Activated gamma-delta T cell treated with anti-CD3 and anti-CD28 coated beads, Interleukin-2, amount 50 U/mL, for 16 hours (primary cell): ENCODE measurements around the gene DMRT1.

Source experiments
- DNase-seq: peaks from one replicate; pipeline ENCODE4 v3.0.0-alpha.2; 2020; ENCODE audit warnings: low read depth

The DMRT1 gene

GRCh38 chr9:841371-842209, at the start of gene DMRT1:
DMRT1 (plus strand) TSS chr9:841697; CDS start chr9:841839, 142 bp downstream.
- DNase-seq, result no peak

- DNase-seq, result no peak
These were observed 48.9 kb upstream of the DMRT1 start for GRCh38 chr9:792331-793260.

GRCh38 chr9:794386-794785, 47.1 kb upstream of the DMRT1 start:
- DNase-seq, result no peak

GRCh38 chr9:795869-796268, 45.6 kb upstream of the DMRT1 start:
- DNase-seq, result no peak

- DNase-seq, result no peak
These were observed 40.8 kb upstream of the DMRT1 start for GRCh38 chr9:800591-801150.

GRCh38 chr9:801399-802071, 40.0 kb upstream of the DMRT1 start:
- no peak for DNase-seq

- DNase-seq, result no peak
These were observed 37.5 kb upstream of the DMRT1 start for GRCh38 chr9:804026-804425.

- DNase-seq, result no peak
These were observed 36.3 kb upstream of the DMRT1 start for GRCh38 chr9:805151-805550.

- DNase-seq, result no peak
These were observed 35.0 kb upstream of the DMRT1 start for GRCh38 chr9:806285-807156.

GRCh38 chr9:811106-811531, 30.4 kb upstream of the DMRT1 start:
- no peak for DNase-seq

GRCh38 chr9:818958-819357, 22.5 kb upstream of the DMRT1 start:
- DNase-seq, result no peak

- no peak for DNase-seq
These were observed 14.8 kb upstream of the DMRT1 start for GRCh38 chr9:826500-827280.

GRCh38 chr9:840343-840742, 1.2 kb upstream of the DMRT1 start:
- DNase-seq, result no peak

- DNase-seq, result no peak
These were observed 1.3 kb downstream of the DMRT1 start for GRCh38 chr9:842635-843426.

GRCh38 chr9:843427-843785, 1.9 kb downstream of the DMRT1 start:
- DNase-seq, result no peak

GRCh38 chr9:846852-847251, 5.4 kb downstream of the DMRT1 start:
- DNase-seq, result no peak

- no peak for DNase-seq
These were observed 6.0 kb downstream of the DMRT1 start for GRCh38 chr9:847505-847904.

- no peak for DNase-seq
These were observed 7.9 kb downstream of the DMRT1 start for GRCh38 chr9:849431-849830.

GRCh38 chr9:852539-852938, 11.0 kb downstream of the DMRT1 start:
- no peak for DNase-seq

GRCh38 chr9:859251-859650, 17.8 kb downstream of the DMRT1 start:
- DNase-seq, result no peak
